Measurements from ENCODE around the gene PSMB3.

PSMB3 gene

DNA sequence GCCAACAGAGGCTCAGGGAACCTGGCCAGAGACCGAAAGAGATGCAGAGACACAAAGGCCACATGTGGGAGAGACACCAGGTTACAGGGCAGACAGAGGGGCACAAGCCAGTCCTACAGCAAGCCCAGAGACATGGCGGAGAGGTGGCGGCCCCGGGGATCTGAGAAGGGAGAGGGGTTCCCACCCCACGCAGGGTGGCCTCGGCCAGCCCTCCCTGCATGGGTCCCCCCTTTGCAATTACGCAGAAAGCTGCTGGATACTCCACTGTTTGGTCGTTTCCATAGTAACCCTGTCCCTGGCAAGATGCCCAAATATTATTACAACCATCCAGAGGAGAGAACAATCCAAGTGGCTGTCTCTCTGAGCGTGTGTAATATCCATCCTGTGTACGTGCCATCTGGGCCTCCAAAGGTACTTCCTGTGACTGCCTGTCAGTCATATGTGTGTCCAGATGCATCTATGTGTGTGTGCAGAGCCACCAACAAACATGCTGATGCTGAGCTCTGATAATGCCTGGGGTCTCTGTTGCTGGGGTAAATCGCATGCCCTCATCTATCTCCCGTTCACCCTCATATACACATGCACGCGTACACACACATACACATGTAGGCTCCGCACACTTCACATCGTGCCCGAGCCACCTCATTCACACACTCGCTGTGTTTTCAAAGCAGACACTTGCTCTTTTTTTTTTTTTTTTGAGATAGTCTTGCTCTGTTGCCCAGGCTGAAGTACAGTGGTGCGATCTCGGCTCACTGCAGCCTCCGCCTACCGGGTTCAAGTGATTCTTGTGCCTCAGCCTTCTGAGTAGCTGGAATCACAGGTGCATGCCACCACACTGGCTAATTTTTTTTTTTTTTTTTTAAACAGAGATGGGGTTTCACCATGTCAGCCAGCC lies 9.9 kb upstream of the PSMB3 start:
- TF ChIP-seq, protein P1, sequence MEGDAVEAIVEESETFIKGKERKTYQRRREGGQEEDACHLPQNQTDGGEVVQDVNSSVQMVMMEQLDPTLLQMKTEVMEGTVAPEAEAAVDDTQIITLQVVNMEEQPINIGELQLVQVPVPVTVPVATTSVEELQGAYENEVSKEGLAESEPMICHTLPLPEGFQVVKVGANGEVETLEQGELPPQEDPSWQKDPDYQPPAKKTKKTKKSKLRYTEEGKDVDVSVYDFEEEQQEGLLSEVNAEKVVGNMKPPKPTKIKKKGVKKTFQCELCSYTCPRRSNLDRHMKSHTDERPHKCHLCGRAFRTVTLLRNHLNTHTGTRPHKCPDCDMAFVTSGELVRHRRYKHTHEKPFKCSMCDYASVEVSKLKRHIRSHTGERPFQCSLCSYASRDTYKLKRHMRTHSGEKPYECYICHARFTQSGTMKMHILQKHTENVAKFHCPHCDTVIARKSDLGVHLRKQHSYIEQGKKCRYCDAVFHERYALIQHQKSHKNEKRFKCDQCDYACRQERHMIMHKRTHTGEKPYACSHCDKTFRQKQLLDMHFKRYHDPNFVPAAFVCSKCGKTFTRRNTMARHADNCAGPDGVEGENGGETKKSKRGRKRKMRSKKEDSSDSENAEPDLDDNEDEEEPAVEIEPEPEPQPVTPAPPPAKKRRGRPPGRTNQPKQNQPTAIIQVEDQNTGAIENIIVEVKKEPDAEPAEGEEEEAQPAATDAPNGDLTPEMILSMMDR (IDR thresholded peaks at IDR 0.05; ENCODE audit: insufficient read depth, low read depth, low read length, missing control alignments), result no peak
- H3K4me3 ChIP-seq (ENCODE audit: low read depth, low read length), result no peak overlapping the region
- no peak for DNase-seq (ENCODE audit: low read depth)

DNA sequence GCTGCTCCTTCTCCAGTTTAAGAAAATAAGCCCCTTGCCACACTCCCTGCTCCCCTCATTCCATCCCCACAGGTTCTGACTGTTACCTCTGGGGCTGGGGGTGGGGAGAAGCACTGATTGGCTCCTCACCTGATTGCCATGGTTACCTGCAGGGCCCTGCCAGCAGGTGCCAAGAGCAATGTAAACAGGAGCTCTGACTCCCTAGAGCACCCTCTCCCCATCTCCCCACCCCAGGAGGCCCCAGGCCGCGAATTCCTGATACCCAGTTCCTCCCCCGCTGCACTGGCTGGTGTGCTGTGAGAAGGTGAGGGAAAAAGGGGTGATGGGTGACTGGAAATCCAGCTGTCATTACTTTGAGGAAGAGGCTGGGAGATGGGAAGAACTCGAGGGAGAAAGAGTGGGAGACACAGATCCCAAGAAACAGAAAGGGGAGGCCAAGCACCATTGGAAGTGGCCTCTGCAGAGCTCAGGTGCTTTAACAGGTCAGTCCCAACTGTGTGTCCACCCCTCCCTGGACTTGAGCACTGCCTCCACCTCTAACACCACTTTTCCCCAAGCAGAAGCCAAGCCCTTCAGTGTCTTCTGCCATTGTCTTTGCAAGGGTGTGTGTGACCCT lies 8.9 kb upstream of the PSMB3 start:
- DNase-seq (ENCODE audit: low read depth), result no peak
- no peak overlapping the region for H3K4me3 ChIP-seq (ENCODE audit: low read depth, low read length)
- TF ChIP-seq, protein P1 (IDR thresholded peaks at IDR 0.05; ENCODE audit: insufficient read depth, low read depth, low read length, missing control alignments), result no peak

DNA sequence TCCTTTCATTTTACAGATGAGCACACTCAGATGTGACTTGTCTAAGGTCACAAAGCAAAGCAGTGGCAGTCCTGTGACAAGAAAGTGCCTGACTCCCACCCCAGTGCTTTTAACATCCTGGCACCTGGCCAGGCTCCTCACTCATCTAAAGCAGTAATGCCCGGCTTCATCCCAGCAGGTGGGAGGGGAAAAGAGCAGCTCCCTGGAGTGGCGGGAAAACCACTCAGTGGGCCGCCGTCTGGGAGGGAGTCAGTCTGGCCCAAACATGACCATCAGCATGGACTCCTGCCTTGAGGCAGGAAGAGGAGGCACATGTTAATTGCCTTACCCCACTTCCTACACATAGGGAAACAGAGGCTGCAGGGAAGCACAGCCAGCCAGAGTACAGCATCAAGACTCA lies 7.0 kb upstream of the PSMB3 start:
- DNase-seq (ENCODE audit: low read depth), result no peak
- peak overlapping the region; percentile 23 for H3K4me3 ChIP-seq (ENCODE audit: low read depth, low read length)
- TF ChIP-seq, protein P1 (IDR thresholded peaks at IDR 0.05; ENCODE audit: insufficient read depth, low read depth, low read length, missing control alignments), result no peak

DNA sequence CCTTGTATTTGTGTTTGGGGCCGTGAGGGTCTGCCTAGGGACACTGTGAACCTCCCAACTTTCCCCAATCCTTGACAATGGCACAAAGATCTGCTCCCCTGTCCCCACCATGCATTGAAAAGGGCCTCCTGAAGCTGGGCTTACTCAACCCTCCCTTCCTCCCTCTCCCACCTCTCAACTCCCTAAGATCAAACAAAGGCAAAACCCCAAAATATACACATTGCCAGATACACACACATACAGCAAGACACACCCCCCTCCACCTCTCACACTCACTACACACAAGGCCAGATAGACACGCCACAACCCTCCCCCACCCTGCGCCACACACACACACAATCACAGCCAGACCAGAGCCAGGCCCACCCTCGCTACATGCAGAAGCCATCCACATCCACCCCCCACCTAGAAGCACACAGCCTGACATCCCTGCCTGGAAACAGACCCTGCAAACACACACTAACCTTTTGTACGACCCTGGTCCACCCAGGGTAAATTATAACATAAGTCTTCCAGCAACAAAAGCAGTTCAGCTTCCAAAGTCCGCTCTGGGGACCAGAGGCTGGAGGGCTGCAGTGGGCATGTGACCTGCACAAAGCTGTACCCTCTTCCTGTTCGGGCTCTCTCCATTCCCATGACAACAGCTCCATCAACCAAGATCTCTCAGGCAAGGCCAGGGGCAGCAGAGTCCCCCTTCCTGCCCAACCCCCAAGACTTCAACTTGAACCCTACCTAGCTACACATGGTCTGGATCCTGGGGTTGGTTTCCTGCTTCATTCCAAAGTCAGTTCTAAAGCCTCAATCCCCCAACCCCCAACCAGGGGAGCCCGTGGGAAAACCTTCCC lies 6.3 kb upstream of the PSMB3 start:
- TF ChIP-seq, protein P1 (IDR thresholded peaks at IDR 0.05; ENCODE audit: insufficient read depth, low read depth, low read length, missing control alignments), result no peak
- H3K4me3 ChIP-seq (ENCODE audit: low read depth, low read length), result peak overlapping the region; percentile 75
- DNase-seq (ENCODE audit: low read depth), result no peak

DNA sequence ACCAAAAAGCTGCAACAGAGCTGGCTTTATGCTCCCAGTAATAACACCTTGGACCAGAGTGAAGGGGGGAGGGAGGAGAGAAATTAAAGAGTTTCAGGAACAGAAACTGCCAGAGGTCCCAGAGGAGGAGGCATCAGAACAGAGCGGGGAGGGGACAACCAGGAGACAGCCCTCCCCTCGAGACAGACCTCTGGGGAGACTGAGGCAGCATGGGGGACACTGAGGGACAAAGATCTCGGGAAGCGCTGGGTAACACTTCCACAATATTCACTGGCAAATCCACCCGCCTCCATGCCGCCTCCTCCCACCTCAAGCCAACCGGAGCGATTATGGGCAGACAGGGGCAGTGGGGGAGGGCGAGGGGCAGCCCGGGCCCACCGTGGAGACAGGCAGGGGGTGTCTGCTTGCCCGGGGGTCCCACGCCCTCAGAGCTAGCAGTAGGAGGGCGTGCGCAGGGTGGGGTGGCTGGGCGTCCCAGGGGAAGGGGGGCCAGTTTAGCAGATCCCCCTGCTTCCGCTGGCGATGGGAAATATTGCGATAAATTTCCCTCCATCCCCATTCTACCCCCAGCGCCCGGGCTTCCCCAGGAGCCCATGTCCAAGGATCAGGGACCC lies 5.6 kb upstream of the PSMB3 start:
- no peak for DNase-seq (ENCODE audit: low read depth)
- TF ChIP-seq, protein P1 (IDR thresholded peaks at IDR 0.05; ENCODE audit: insufficient read depth, low read depth, low read length, missing control alignments), result no peak
- H3K4me3 ChIP-seq (ENCODE audit: low read depth, low read length), result peak overlapping the region; percentile 75

DNA sequence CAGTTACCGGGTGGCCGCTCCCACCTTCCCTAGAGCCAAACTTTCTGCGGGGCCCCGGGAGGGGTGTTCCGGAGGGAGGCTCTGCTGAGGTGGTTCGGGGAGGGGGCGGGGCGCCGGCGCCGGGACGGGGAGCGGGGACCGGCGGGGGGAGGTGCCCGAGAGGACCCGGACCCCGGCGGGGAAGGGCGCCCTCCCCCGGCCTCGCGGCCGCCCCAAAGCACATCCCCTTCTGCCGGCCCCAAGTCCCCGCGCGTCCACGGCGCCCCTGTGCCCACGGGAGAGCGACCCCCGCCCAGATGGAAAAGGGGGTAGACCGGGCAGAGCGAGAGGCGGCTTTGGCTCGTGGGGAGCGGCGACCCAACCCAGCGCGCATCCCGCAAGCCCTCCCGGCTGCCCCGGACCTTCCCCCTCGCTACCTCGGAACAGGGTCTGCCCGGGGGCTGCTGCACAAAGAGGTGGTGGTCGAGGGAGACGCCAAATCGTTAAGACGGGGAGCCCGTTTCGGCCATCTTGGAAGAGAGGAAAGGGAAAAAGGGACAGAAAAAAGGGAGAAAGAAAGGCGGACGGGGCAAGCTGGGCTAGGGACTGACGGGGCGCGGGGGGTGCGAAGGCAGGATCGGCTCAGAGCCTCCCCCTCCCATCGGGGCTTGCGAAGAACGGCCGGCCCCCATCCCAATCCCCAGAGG lies 4.9 kb upstream of the PSMB3 start:
- TF ChIP-seq, protein P1 (IDR thresholded peaks at IDR 0.05; ENCODE audit: insufficient read depth, low read depth, low read length, missing control alignments), result peak; percentile 18
- peak overlapping the region; percentile 75 for H3K4me3 ChIP-seq (ENCODE audit: low read depth, low read length)
- DNase-seq (ENCODE audit: low read depth), result peak; percentile 53
